Neutrophil (primary cell): ENCODE data around the gene NTM.

Experiments
- H3K27ac ChIP-seq: fragments of 200-600 bp; sonication (generic); 2 replicates; pipeline ENCODE4 v1.5.1; 2016; ENCODE audit warnings: mild to moderate bottlenecking, moderate library complexity
- H3K27me3 ChIP-seq: fragments of 200-600 bp; sonication (generic); 2 replicates; pipeline ENCODE4 v1.6.0; 2016; ENCODE audit warnings: mild to moderate bottlenecking
- H3K36me3 ChIP-seq: fragments of 200-600 bp; sonication (generic); 2 replicates; pipeline ENCODE4 v1.5.1; 2017
- H3K4me1 ChIP-seq, 2 experiments: fragments of 200-600 bp in 1 of 2; sonication (generic) in 1 of 2; 1 replicate in 1 of 2; 2 replicates in 1 of 2; pipeline versions ENCODE4 v1.5.1 to v1.6.1; 2013 to 2016; ENCODE audit warnings: low read depth in 1 of 2, low read length in 1 of 2, mild to moderate bottlenecking in 1 of 2, moderate library complexity in 1 of 2; ENCODE audit not compliant: control insufficient read depth in 1 of 2, insufficient read depth in 1 of 2
- H3K4me3 ChIP-seq, 2 experiments: fragments of 200-600 bp in 1 of 2; sonication (generic) in 1 of 2; 1 replicate in 1 of 2; 2 replicates in 1 of 2; pipeline ENCODE4 v1.5.1; 2013 to 2016; ENCODE audit warnings: low read depth in 1 of 2, low read length in 1 of 2, mild to moderate bottlenecking in 1 of 2, moderate library complexity in 1 of 2
- H3K9me3 ChIP-seq: fragments of 200-600 bp; sonication (generic); 2 replicates; pipeline ENCODE4 v1.5.1; 2016
- TF ChIP-seq, protein P1 (sequence below): fragments of 200-600 bp; sonication (generic); IDR thresholded peaks from 2 replicates; pipeline ENCODE4 v1.5.1; 2016; ENCODE audit warnings: antibody characterized with exemption

The NTM gene

DNA sequence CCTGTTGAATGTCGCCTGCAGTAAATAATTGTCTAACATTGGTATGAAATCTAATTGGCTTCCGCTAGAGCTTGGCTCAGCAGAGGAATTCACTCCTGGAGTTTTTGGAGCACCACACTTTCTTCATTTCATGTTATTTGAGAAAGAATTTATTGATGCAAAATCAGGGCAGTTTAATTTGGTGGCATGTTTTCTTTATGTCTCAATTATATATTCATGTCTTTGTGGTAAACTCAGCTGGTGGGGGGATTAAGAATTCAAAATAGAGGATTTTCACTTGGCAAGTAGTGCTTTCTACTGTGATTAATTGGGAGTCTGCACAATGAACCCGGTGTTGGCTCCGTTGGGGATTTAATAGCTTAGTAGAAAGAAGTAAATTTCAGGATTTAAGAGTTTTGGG is 784.4 kb downstream of the NTM start:
- no peak overlapping the region for H3K27ac ChIP-seq
- H3K4me1 ChIP-seq, result no peaks in the 10 kb centered on the region
- H3K4me3 ChIP-seq, result no peak overlapping the region
- TF ChIP-seq, protein P1, sequence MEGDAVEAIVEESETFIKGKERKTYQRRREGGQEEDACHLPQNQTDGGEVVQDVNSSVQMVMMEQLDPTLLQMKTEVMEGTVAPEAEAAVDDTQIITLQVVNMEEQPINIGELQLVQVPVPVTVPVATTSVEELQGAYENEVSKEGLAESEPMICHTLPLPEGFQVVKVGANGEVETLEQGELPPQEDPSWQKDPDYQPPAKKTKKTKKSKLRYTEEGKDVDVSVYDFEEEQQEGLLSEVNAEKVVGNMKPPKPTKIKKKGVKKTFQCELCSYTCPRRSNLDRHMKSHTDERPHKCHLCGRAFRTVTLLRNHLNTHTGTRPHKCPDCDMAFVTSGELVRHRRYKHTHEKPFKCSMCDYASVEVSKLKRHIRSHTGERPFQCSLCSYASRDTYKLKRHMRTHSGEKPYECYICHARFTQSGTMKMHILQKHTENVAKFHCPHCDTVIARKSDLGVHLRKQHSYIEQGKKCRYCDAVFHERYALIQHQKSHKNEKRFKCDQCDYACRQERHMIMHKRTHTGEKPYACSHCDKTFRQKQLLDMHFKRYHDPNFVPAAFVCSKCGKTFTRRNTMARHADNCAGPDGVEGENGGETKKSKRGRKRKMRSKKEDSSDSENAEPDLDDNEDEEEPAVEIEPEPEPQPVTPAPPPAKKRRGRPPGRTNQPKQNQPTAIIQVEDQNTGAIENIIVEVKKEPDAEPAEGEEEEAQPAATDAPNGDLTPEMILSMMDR, result no peak
- H3K27me3 ChIP-seq, result no peaks in the 10 kb centered on the region
- H3K9me3 ChIP-seq, result no peaks in the 10 kb centered on the region
- no peaks in the 10 kb centered on the region for H3K36me3 ChIP-seq

DNA sequence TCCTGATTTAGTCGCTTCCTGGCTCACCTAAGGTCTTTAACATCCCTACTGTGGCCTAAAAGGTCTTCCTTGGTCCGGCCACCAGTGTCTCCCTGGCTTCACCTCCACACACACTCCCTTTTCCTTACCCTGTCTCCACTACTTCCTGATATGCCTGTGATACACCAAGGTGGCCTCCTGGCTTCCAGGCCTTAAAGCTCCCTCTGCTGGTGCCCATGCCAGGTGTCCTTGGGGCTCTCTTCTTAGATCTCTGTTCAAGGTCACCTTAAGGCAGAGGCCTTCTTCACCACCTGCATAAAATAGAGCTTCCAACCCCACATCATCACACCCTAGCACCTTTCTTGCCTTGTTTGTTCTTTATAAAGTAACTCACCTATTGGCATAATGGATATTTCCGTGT is 787.7 kb downstream of the NTM start:
- Histone ChIP-seq H3K9me3 (no peaks in the 10 kb centered on the region), H3K4me1 (no peaks in the 10 kb centered on the region), H3K4me3 (no peak overlapping the region), H3K27me3 (no peaks in the 10 kb centered on the region), H3K27ac (no peak overlapping the region), H3K36me3 (no peaks in the 10 kb centered on the region)
- TF ChIP-seq, protein P1, result no peak

GRCh38 chr11:132158696-132159095 is 788.3 kb downstream of the NTM start:
- no peaks in the 10 kb centered on the region for H3K9me3 ChIP-seq
- H3K27me3 ChIP-seq, result no peaks in the 10 kb centered on the region
- no peak overlapping the region for H3K27ac ChIP-seq
- TF ChIP-seq, protein P1, result no peak
- H3K36me3 ChIP-seq, result no peaks in the 10 kb centered on the region
- no peaks in the 10 kb centered on the region for H3K4me1 ChIP-seq
- H3K4me3 ChIP-seq, result no peak overlapping the region

GRCh38 chr11:132161403-132162078 is 791.1 kb downstream of the NTM start:
- H3K4me3 ChIP-seq, result no peak overlapping the region
- TF ChIP-seq, protein P1, result no peak
- no peak overlapping the region for H3K27ac ChIP-seq
- no peaks in the 10 kb centered on the region for H3K4me1 ChIP-seq
- no peaks in the 10 kb centered on the region for H3K36me3 ChIP-seq
- no peaks in the 10 kb centered on the region for H3K9me3 ChIP-seq
- no peaks in the 10 kb centered on the region for H3K27me3 ChIP-seq

DNA sequence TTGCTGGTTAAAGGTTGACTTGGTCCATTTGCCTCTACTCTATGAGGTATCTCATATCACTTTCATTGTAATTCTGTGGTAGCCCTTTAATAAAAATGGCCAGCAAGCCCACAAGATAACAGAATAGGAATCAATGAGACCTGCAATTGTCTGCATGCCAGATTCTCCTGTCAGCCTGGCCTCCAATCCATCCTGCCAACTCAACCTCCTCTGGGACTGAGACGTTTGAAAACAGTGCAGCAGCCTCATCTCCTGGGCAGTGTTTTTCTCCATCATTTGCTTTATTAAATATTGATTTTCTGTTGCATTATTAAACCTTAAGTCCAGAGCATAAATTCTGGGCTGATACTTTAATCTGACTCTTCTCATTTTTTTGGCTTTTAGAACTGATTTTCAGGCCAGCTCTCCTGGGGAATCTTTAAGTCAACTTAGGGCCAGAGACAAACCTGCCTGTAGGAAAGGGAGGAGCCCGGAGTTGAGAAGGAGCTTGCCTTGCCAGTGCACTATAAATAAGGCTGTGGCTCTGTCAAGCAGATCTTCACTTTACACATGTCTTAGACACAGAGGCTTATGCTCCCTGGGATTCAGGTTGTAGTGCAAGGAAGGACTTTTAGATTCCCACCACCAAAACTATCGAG is 798.0 kb downstream of the NTM start:
- Histone ChIP-seq H3K27ac (no peak overlapping the region), H3K36me3 (no peaks in the 10 kb centered on the region), H3K9me3 (no peaks in the 10 kb centered on the region), H3K27me3 (no peaks in the 10 kb centered on the region), H3K4me1 (no peaks in the 10 kb centered on the region), H3K4me3 (no peak overlapping the region)
- TF ChIP-seq, protein P1, result no peak
